AG08395 (cell line): ENCODE measurements around the gene STMN1.
A peak's percentile ranks its signal among the peaks of the same experiment; 100 is the strongest.

Experiments used
- DNase-seq: peaks from one replicate; pipeline ENCODE4 v3.0.0; 2012; ENCODE audit warnings: mixed read lengths, low spot score

Gene STMN1

DNA sequence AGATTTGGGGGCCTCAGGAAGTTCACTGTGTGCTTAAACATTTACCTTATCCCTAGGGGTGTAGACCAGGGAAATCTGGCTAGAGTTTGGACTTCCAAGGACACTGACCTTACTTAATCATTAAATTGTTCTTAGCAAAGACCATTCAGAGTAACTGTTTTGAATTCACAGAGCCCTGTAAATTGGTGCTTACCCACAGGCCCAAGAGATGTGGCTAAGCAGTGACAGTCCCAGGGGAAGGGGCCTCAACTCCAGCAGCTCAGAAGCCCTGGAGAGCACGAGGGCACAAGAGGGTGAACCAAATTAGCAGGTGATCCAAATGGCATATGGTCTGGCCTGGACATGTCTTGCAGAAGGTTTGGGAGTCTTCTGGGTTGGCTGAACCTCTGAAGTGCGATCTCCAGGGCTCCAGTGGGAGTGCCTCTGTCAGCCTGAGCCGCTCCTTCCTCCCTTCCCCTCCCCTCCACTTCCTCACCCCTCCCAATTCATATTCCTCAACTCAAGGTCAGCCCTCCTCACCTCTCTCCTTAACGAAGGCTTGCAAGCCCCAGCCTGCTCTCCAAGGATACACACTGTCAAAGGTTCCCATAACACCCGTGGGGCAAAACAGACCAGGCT lies 35.0 kb downstream of the STMN1 start:
- DNase-seq = no peak

GRCh38 chr1:25870614-25871013 lies 35.6 kb downstream of the STMN1 start:
- DNase-seq = no peak

- no peak for DNase-seq
These were observed 36.2 kb downstream of the STMN1 start for GRCh38 chr1:25869909-25870606.

GRCh38 chr1:25867210-25867991 lies 38.8 kb downstream of the STMN1 start:
- DNase-seq = no peak

DNA sequence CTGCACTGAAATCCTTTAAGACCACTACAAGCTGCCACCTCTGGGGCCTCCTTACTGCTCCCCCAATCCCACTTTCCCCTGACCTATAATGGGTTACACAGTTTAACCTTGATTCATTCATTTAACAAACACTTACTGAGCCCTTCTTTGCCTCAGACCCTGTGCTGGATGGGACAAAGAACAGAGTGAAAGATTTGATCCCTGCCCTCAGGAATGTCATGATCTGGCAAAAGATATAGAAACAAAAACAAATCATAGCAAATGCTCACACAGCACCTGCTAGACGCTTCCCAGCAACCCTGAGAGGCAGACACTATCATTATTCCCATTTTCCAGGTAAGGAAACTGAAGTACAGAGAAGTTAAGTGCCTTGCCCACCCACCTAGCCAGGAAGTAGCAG lies 39.9 kb downstream of the STMN1 start:
- DNase-seq = no peak

DNA sequence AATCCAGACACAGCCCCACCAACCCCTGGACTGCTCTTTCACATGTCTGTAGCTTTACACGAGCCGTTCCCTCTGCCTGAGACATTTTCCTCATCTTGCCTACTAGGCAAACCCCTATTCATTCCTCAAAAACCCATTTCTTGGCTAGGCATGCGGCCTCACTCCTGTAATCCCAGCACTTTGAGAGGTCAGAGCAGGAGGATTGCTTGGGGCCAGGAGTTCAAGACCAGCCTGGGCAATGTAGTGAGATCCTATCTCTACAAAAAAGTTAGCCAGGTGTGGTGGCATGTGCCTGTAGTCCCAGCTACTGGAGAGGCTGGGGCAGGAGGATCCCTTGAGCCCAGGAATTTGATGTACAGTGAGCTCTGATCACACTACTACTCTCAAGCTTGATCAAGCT lies 41.8 kb downstream of the STMN1 start:
- DNase-seq = no peak

DNA sequence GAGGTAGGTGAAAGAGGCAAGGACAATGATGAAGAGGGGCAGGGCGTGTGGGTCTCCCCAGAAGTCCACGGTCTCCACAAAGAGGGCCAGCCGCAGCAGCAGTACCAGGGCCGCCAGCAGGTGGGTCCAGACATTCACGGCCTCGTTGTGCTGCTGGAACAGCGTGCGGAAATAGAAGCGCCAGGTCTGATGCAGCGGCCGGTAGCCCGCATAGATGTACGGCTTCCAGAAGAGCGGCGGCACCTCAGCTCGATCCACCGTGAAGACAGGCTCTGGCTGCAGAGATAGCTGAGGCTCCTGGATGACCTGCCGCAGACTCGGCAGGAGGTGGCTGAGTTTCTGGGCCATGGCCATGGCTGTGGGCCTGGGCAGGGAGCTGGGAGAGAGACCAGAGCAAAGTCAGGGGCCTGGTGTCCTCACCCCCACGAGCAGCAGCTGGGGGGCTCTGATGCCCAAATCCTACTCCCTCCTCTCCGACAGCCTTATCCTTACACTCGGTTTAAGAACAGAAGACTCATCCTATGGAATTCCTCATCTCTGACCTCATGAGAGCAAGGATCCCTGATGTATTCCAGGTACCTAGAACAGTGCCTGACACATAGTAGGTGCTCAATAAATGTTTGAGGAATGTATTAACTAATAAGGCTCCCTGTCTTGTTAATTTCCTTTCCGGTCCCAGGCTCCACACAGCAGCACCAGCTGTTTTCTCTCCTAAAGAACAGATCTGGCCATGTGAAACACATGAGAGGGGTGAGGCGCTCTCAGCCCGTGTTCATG lies 42.5 kb downstream of the STMN1 start:
- no peak for DNase-seq

DNA sequence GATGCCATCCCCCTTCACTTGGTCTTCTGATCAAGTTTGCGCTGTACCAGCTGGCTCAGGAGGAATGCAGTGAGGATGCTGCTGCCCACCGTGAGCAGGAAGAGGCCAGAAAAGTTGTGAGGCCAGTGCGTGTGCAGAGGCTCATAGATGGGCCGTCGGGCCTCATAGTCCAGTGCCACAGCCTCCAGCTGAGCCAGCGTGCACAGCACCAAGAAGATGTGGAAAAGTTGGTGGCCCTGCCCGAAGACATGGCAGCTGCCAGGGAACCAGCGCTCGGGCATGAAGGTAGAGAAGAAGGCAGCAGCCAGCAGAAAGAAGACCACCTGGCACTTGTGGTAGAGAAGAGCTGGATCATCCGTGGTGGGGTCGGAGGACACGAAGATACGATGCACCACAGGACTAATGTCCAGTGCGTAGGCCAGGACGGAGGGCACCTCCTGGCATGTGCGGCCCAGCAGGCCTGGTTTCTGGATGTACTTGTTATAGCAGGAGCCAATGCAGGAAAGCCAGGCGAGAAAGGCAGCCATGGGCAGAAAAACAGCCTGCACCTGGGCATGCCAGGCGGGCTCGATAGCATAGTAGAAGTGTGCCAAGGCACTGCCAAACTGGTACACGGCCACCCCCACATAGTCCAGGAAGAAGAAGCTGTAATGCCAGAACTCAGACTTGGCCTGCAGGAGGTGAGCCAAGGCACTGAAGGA lies 43.3 kb downstream of the STMN1 start:
- no peak for DNase-seq

DNA sequence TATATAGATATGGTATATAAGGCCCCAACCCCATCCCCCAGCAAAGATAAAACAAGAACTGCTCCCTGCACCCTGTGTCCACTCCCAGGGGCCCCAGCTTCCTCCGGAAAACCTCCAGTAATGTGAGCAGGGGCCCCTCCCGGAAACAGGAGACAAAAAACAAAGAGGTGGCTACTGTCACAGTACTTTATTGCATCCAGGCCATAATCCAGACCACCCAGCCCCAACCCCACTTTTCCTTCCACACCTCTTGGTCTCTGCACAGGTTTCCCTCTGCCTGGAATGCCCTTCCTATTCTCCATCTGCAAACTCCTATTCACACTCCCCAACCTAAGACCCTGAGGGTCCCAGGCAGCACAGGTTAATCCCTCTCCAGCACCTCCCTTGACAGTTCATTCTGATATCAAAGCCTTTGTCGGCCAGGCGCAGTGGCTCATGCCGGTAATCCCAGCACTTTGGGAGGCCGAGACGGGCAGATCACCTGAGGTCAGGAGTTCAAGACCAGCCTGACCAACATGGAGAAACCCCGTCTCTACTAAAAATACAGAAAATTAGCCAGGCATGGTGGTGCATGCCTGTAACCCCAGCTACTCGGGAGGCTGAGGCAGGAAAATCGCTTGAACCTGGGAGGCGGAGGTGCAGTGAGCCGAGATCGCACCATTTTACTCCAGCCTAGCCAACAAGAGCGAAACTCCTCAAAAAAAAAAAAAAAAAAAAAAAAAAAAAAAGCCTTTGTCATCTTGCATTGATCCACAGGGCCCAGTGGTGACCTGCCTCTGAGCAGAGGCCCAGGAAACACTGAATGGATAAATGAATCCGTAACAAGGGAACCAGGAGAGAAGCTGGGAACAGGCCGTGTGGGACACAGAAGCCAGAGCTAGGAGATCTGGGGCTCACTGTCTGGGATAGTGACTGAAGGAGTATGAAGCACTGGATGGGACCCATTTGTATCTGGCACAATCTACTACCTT lies 44.6 kb downstream of the STMN1 start:
- no peak for DNase-seq

- DNase-seq = peak; percentile 98
These were observed 47.1 kb downstream of the STMN1 start, which contains the start of gene AUNIP for GRCh38 chr1:25858906-25859789. TSS of gene AUNIP (minus strand) at chr1:25859457. CDS start at chr1:25859357, 100 bp downstream.

- no peak for DNase-seq
These were observed 47.7 kb downstream of the STMN1 start for GRCh38 chr1:25858494-25858893.

- no peak for DNase-seq
These were observed 49.4 kb downstream of the STMN1 start for GRCh38 chr1:25856856-25857255.

- DNase-seq = no peak
These were observed 51.7 kb downstream of the STMN1 start for GRCh38 chr1:25854554-25854953.
